ENCODE results near the gene SKAP1.
A peak's percentile ranks its signal among the peaks of the same experiment; 100 is the strongest.

SKAP1 gene

DNA sequence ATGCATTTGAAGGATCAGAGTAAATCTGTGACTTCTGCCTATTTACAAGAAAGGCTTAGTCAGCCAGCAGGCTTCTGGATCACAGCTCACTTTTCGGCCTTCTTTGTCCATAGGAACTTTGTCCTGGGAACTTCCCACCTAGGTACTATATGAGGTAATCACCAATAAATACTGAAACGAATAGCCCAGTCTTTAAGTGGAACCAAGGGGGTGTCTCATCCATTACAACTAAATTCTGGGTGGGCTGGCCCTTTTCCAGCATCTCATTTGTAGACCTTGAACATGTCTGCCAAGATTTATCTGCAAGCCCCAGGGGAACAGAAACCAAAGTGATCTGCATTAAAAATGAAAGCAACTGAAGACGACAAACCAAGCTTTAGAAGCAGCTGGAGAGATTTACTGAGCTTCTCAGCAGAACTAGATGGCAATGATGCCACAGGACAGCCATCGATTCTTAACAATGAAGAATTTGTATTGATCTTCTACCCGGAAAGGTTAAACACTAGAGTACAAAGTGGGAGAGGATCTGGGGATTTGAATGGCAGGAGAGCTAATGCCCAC, 267.0 kb downstream of the SKAP1 start:
- DNase-seq, result peak; percentile 13

DNA sequence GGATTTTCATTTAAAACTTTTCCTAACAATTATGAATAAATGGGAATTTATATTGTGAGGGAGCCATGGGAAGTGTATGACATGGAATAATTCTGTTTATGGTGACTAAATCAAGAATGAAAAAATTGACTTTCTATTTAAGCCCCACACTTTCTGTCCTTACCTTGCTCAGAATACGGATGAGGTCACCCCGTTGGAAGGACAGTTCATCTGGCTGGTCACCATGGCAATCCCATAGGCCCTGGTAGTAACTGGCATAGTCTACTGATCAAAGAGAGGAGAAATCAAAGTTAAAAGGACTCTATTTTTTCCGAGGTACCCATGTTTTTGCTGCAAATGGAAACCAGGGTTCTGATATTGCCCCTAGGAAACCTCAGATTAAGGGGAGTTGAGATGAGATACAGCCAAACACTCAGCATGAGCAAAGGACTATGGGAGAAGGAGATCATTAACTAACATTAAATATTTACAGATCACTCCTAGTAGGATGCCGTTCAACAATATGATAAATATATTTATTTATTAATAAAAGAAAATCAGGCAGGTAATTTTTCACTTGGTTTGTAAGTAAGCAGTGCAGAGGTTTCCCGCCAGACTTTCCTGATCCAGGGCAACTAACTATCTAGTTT, 267.6 kb downstream of the SKAP1 start:
- DNase-seq, result no peak

DNA sequence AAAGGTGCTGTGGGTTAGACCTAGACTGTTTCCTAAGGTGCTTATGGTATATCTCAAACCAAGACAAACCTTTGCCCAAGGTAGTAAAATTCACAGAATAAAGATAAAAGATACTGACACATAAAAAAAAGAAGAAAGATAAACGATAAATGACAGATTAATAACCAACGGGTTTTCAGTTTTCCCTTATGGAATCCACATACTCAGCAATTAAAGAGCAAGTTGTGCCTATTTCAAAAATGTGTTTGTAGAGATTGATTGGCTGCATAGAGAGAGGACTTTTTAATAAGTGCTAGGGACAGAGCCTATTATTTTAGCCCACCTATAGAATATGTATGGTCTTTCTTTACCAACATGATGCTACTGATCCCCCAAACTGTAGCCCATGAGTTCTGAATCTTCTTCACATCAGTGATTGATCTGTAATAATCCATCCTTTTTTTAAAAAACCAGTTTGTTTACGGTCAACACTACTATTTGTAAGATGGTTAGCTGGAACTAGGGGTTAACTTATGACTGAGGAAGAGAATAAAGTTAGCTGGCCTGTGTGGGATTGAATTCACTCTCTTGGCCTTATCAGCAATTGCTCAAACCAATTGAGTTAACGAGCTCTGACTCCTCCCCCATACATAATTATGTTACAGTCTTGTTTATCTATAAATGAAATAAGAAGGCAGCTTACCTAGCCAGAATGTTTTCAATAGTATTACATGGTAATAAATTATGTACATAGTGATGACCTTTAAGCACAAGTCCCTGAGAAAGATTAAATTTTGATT, 268.7 kb downstream of the SKAP1 start:
- no peak for DNase-seq

DNA sequence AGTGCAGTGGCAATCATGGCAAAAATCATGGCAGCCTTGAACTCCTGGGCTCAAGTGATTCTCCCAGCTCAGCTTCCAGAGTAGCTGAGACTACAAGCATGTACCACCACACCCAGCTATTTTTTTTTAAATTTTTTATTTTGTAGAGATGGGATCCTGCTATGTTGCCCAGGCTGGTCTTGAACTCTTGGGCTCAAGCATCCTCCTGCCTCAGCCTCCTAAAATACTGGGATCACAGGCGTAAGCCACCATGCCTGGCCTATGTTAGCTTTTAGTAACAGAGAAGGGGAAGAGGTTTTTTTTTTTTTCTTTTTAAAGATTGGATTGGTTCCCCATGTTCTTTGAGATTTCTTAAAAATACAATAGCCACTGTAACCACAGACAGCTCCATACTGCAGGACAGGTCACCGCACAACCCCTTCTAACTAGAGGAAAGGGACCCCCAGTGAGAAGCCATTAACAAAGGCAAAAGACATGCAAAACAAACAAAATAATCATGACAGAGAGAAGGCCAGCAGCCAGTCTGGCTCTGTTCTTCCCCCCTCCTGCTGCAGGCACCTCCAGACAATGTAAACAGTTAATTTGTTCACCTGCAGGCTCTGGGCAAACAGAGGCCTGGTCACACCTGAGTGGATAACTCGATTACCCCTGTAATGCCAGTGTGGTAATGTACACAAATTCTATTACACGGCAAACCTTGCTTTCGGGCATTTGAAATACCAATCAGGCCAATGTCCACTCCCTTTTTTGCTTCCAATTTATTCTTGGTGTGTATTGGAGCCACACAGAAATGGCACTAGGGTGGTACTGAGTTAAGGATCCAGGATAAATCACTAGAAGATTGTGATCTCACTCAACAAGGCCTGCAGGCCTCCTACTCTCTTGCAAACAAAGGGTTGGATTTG, 269.6 kb downstream of the SKAP1 start:
- DNase-seq, result no peak

DNA sequence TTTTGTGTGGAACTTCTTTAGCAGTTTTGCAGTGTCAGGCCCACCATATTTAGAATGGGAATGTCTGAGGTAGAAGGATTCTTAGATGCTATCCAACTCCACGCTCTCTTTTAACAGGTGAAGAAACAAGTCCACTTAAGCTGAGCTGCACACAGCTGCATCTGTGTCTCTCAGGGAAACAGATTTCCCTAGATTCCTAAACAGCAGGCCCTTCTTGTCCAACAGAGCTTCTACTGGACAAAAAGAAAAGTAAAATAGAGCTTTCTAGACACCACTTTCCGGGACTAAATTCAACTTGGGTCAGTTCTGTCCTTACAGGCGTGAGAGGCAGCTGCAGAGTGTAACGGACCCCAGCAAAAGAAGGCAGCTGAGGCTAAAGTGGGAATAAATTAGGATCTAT, 270.8 kb downstream of the SKAP1 start:
- DNase-seq, result no peak

DNA sequence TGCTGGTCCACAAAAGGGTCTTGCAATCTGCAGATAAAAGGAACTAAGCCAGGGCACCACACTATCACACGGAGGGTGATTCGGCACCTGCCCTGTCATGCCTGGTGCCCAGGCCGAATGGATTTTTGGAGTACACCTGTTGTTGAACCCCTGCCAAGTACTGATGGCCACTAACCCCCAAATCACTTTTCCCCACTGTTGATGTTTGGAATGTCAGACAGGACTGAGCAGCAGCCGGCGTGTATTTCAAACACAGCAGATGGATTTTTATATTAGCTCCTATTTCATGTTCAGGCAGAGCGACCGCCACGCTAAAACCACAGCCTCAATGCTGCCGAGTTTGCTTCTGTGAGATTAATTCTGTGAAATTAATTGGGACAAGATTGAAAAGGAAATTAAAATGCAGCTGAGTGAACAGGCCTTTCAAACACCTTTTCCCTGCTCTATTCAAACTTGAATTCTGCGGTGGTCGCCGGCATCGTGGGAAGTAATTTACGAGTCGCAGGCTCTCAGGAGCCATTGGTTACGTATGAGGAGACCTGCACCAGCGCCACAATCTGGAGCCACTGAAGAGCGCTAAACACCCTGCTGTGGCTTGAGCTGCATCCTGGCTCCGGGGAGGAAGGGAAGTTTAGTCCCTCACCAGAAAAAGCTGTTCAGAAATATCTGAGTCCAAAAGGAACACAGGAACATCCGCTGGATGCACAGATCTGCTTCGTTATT, 274.0 kb downstream of the SKAP1 start:
- DNase-seq, result no peak

DNA sequence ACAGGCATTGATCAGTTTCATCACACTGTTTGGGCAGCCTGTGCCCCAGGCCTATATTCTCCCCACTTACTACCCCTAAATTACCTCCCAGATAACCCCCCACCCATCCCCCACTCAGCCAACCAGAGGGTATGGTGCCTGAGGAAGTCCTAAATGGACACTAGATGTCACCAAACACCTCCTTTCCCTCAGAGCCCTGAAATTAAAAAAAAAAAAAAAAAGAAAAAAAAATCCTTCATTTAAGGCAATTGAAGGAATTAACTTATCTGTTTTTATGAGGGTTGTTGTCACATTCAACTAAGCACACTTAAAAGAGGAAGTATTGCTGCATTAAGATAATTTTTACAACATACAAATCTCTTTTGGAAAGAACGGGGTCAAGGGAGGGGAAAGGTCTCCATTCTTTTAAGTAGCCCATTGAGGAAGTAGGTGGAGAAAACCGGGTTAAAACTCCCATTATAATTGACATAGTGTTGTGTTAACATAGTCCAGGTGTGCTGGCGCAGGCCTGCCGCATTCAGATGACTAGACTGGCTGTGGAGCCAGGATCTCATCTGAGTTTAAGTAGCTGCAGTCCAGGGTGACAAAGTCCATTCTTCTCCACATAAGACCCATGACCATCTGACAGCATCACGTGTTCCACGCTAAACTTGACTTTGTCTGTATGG, 276.2 kb downstream of the SKAP1 start:
- peak; percentile 56 for DNase-seq

DNA sequence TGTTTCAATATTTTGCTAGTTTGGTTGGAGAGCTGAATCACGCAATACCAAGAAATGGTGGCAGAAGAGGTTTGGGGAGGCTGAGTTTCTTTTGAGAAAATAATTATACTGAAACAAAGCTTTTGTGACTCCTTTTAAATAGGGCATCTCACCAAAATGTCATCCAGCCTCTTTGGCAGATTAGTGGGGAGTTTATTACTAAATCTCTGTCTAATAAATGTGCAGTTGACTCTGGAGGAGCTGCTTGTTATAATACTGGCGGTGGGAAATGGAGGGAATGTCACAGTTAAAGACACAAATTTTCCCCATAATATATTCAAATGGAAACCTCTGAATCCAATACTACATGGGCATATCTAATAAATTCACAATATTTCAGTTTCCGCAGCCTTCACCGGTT, 277.7 kb downstream of the SKAP1 start:
- no peak for DNase-seq

DNA sequence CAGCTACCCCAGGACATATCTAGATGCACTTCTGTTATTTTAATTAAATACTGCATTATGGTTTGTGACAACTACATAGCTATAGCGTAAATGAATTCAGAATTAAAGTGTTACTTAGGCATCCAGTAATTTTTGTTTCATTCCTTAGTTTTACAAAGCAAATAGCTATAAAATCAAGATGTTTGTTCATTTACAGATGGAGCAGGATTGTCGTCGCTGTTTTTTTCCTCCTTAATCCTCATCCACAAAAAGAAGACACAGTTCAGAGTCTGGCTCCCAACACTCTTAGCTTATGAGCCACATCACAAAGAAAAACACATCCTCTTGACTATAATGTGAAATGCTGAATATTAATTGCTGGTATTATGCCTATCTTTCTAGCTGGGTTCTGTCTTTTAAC, 278.8 kb downstream of the SKAP1 start:
- DNase-seq, result no peak

DNA sequence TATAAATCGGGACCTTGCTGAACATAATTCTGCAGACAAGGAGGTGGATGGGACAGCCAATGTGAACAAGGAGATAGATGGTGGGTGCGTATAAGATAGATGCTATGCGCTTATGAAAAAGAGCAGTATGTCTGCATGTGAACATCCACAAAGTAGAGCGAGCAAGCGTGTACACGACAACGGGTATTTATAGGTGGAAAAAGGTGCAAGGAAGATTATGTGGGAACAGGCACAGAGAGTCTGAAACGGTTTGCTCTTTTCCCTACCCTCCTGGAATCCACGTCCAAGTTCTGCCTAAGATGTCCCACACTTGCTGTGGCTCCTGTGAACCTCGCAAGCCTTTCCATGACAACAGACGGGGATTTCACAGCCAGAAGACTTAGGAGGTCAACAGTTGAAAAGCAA, 279.4 kb downstream of the SKAP1 start:
- DNase-seq, result no peak

DNA sequence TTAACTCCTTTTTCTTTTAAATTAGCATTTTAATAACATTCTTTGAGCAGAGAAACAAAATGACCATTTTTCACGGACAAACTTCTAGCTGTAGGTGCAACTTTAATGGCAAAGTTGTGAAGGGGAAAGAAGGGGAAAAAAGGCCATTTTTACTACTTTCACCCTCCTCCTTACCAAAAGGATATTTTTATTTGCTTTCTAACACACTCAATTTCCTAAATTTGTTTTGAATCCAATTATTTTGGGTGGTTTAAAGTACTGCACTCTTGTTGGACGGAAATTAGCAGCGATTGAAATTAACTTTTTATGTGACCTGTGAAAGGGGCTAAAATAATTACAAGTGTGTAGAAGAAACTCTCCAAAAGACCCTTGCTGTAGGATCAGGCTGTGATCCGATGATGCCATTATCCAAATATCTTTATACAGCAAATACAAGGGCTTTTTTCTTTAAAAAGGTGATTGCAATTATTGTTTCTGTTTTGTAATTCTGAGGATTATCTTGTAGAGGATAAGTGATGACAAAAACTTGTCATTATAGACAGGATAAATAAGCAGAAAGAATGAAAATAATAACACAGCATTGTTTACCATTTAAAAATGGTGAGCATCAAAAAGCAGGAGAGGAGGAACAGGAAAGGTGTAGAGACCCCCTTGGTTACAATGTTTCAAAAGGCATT, 280.1 kb downstream of the SKAP1 start:
- no peak for DNase-seq

DNA sequence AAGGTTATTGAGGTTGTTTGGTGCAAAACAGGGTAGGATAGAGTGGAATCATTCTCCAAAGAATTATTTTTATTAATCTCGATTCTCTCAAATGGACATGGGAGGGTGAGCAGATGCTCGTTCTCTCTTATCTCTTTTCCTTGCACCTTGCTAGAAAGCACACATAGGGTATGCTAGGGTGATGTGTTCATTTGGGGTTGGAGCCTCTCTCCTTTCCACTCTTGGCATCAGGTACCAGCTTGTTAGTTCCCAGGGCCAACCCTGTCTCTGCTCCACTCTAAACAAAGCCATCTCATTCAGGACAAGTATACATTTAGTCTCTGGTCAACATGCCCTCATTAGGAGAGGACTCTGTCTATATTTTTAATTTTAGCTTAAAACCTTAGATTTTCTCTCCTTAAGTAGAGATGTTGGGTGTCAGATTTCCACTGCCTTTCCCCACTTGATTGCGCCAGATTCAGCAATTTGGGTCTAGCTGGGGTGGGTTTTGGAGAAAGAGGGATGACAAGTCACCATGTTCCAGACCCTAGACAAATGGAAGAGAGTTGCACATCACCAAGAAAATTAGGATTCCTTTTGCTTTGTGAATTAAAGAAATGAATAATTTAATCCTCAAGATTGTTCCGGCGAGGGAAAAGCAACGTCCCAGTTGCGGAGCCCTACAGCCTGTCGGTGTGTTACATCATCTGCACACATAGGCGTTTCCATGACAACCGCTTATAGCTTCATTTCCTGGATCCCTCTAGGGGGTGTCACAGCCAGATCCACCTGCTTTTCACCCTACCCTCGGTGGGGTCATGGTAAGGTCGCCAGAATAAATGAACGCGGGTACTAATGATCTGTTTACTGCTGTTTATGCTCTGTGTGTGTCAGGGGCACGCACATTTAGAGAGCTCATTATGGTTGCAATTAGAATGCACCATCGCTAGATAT, 280.9 kb downstream of the SKAP1 start:
- peak; percentile 33 for DNase-seq

DNA sequence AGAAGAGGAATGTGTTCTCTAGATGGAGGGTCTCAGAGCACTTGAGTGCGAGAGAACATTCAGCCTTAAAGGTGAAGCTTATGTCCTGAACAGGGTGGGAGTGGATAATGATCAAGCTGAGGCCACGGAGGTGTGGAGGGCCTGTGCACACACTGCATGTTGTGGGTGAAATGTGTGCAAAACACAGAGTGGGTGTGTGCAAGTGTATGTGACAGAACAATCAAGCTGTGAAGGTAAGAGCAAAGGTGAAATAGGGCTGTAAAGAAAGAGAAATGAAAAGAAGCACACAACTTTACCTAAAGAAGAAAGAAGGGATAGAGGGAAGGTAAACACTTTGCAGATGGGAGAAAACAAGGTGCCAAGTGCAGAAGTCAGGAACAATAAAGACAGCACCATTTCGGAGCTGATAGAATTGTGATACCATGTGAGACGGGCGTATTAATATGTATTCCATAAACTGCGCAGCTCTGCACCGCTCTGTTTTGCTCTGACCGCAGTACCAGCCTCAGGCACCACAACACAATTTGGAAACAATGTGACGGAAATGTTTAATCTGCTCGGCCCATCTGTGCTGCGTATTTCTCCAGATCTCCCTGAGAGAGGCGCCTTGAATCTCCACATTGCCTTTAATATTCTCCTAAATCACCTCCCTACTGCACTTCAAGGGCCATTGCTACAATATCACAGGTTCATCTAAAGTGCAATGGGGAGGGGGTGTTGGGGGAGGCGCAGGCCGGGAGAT, 281.8 kb downstream of the SKAP1 start:
- DNase-seq, result no peak

DNA sequence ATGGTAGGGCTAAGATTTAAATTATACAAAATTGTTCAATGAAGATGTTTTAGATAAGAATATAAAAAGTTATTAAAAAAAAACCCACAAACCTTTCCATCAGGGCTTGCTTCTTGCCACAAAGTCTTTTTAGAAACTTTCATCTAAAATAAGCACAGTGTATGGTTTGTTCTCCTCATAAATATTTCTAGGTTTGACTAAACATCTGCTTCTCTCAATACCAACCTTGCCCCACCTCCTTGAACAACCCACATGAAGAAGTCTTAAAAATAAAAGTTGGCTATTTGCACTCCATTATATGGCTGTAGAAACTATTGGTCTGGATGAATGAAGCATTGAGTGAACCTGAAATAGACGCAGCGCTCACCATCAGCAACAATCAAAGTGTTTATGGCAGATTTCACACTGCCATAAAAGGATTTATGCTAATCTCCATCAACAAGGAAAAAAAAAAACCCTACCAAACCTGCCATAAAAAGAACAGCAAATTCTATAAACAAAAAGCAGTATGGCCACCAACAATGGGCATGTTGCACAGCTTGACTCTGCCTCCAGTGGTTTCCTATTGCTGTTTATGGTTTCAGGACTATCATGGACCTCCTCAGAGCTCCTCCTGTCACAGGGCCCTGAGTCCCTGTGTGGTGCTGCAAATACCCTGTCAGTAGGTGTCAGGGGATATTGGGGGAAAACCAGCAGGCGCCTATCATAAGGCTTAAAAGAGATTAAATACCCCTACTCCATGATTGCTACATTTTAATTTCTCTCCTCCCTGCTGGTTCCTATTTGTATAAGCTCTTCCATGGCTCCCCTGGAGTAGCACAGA, 284.8 kb downstream of the SKAP1 start:
- no peak for DNase-seq

DNA sequence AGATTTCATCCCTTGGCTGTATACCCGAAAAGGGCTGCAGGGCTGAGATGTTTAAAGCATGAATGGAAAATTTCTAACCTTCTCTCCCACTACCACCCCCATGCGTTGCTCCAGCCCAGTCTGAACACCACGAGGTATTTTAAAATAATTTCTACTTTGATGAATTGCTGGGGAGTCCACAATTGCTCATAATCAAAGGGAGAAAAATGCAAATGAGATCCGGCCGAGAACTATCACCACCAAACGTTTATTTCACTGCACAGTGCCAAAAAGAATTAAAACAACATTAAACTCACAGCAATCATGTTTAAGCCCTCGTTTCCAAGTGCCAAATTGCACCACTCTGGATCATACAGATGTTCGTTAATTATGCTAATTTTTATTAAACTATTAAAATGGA, 285.8 kb downstream of the SKAP1 start:
- DNase-seq, result no peak

DNA sequence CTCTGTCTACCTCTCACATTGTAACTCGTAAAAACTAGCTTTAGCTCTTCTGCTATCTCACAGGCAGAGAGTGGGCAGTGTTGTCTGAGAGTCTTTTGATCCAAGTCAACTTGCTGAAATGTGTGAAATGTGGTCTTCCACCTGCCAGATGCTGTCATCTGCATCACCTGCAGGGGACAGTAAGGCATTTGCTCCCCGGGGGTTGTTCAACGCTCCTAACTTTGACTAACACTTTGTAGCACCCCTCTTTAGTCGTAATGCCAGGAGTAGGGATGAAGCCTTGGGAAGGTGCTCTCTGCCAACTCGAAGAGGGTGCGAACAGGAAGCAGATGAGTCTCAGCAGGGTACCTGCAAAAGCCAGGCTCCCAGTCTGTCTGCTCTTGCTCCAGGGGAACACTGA, 286.4 kb downstream of the SKAP1 start:
- DNase-seq, result no peak

DNA sequence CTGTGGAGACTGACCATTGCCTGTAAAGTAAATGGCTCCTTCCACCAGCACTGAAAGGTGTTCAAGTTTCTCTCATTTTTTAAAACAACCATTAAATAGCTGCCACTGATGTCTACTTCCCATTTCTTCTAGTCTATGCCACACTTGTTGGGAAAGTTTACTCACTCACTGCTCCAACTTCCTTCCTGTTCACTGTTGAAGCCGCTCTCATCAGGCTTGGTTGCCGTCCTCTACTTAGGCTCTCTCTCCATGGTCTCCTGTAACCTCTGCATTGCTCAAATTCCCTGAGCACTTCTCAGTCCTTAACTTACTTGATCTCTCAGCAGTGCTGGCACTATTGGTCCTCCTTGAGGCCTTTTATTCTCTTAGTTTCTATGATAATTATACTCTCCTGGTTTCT, 290.1 kb downstream of the SKAP1 start:
- peak; percentile 6 for DNase-seq

DNA sequence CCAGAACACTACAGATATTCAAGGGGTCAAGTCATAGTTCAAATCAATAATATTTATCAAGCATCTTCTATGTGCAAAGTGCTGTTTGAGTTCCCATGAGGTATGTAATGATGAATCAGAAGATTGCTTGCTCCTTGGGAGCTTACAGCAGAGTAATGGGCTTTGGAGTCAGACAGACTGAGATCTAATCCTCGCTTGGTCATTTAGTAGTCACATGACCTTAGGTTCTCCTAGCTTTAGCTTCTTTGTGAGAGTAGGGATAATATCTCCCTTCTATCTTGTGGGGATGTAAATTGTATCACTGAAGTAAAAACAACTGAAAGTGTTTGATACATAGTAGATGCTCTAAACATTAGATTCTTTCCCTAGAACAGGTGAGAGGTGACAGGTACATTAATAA, 292.4 kb downstream of the SKAP1 start:
- no peak for DNase-seq
